ENCODE results near the gene PARP14.

Gene PARP14

GRCh38 chr3:122760453-122761271, 80.0 kb downstream of the PARP14 start:
- Mint-ChIP-seq H3K27ac (peak overlapping the region in 1 of 2 donors; percentile 60), H3K4me3 (no peak overlapping the region), H3K9me3 (no peaks in the 10 kb centered on the region), H3K27me3 (no peaks in the 10 kb centered on the region), H3K4me1 (peaks cover 8% of the 10 kb centered on the region)
- DNase-seq (no peak), ATAC-seq (no peak)

- ATAC-seq: no peak
- DNase-seq: no peak
- H3K4me1 Mint-ChIP-seq: no peaks in the 10 kb centered on the region
- H3K27me3 Mint-ChIP-seq: no peaks in the 10 kb centered on the region
- no peak overlapping the region for H3K4me3 Mint-ChIP-seq
- no peaks in the 10 kb centered on the region for H3K9me3 Mint-ChIP-seq
- no peak overlapping the region for H3K27ac Mint-ChIP-seq
Observed at GRCh38 chr3:122766430-122766829, 85.8 kb downstream of the PARP14 start.

- H3K27me3 Mint-ChIP-seq: no peaks in the 10 kb centered on the region
- ATAC-seq (no peak), DNase-seq (no peak)
- no peak overlapping the region for H3K27ac Mint-ChIP-seq
- H3K4me1 Mint-ChIP-seq: no peaks in the 10 kb centered on the region
- no peak overlapping the region for H3K4me3 Mint-ChIP-seq
- no peaks in the 10 kb centered on the region for H3K9me3 Mint-ChIP-seq
Observed at GRCh38 chr3:122767540-122768372, 87.1 kb downstream of the PARP14 start.

GRCh38 chr3:122770521-122771202, 90.0 kb downstream of the PARP14 start:
- H3K27me3 Mint-ChIP-seq: no peaks in the 10 kb centered on the region
- H3K27ac Mint-ChIP-seq: no peak overlapping the region

GRCh38 chr3:122772827-122773226, 92.2 kb downstream of the PARP14 start:
- H3K9me3 Mint-ChIP-seq: no peaks in the 10 kb centered on the region
- H3K4me1 Mint-ChIP-seq: no peaks in the 10 kb centered on the region
- no peaks in the 10 kb centered on the region for H3K27me3 Mint-ChIP-seq
- no peak overlapping the region for H3K4me3 Mint-ChIP-seq
- no peak overlapping the region for H3K27ac Mint-ChIP-seq
- ATAC-seq: no peak
- DNase-seq: no peak

More at GRCh38 chr3:122770521-122771202, 90.0 kb downstream of the PARP14 start:
- DNase-seq: no peak
- Mint-ChIP-seq H3K4me1 (no peaks in the 10 kb centered on the region), H3K9me3 (no peaks in the 10 kb centered on the region), H3K4me3 (no peak overlapping the region)
- no peak for ATAC-seq

GRCh38 chr3:122773944-122774509, 93.4 kb downstream of the PARP14 start:
- no peaks in the 10 kb centered on the region for H3K4me1 Mint-ChIP-seq
- ATAC-seq (no peak), DNase-seq (no peak)
- no peak overlapping the region for H3K27ac Mint-ChIP-seq
- H3K9me3 Mint-ChIP-seq: no peaks in the 10 kb centered on the region
- no peaks in the 10 kb centered on the region for H3K27me3 Mint-ChIP-seq
- H3K4me3 Mint-ChIP-seq: no peak overlapping the region

GRCh38 chr3:122774564-122774963, 93.9 kb downstream of the PARP14 start:
- H3K9me3 Mint-ChIP-seq: no peaks in the 10 kb centered on the region
- ATAC-seq (peak; percentile 54), DNase-seq (no peak)
- no peaks in the 10 kb centered on the region for H3K4me1 Mint-ChIP-seq
- H3K27ac Mint-ChIP-seq: no peak overlapping the region
- no peaks in the 10 kb centered on the region for H3K27me3 Mint-ChIP-seq
- H3K4me3 Mint-ChIP-seq: no peak overlapping the region

- DNase-seq: no peak
- H3K27me3 Mint-ChIP-seq: no peaks in the 10 kb centered on the region
- H3K27ac Mint-ChIP-seq: no peak overlapping the region
- no peak overlapping the region for H3K4me3 Mint-ChIP-seq
- no peaks in the 10 kb centered on the region for H3K9me3 Mint-ChIP-seq
- no peak for ATAC-seq
- H3K4me1 Mint-ChIP-seq: no peaks in the 10 kb centered on the region
Observed at GRCh38 chr3:122776675-122777468, 96.2 kb downstream of the PARP14 start.

- Mint-ChIP-seq H3K27me3 (no peaks in the 10 kb centered on the region), H3K4me1 (no peaks in the 10 kb centered on the region), H3K4me3 (no peak overlapping the region), H3K9me3 (no peaks in the 10 kb centered on the region), H3K27ac (no peak overlapping the region)
- DNase-seq: no peak
- no peak for ATAC-seq
Observed at GRCh38 chr3:122777563-122777962, 96.9 kb downstream of the PARP14 start.
